IMR-90 (cell line): ENCODE data around the gene SCFD2. TPM values are rescaled to one million over a fixed set of nuclear protein-coding genes. Genes with fewer than 3 reads are reported as not detected.
A peak's percentile ranks its signal among the peaks of the same experiment; 100 is the strongest.

Source experiments
- ATAC-seq: fragments of 200-7000 bp; cut with Tn5 transposase; 2 replicates; pipeline ENCODE4 v1.9.1; 2020; ENCODE audit warnings: low read depth, mild to moderate bottlenecking, moderate library complexity
- BruUV-seq: library from RNA; stranded (reverse); fragments of 400-500 nt; replicated peaks from 2 replicates; lab custom pipeline; 2021; lab: Mats Ljungman, UMichigan
- CTCF ChIA-PET: fragments of 300-600 bp; formaldehyde crosslinking; extraction: SDS; loops from one replicate; lab custom pipeline; 2021; ENCODE audit warnings: antibody characterized with exemption; lab: Yijun Ruan, JAX
- POLR2A ChIA-PET: fragments of 300-600 bp; sonication (Branson Sonifier 250); formaldehyde crosslinking; loops from one replicate; lab custom pipeline; 2022; ENCODE audit warnings: antibody characterized with exemption; ENCODE audit not compliant: unreplicated experiment; lab: Charles Lee
- DNase-seq: peaks from one replicate; pipeline ENCODE4 v3.0.0; 2013
- H2AFZ ChIP-seq: replicated peaks from 2 replicates; pipeline ENCODE3; 2013; ENCODE audit warnings: low read length, mild to moderate bottlenecking; ENCODE audit not compliant: poor library complexity
- H2AK5ac ChIP-seq: 2 replicates; pipeline ENCODE4 v1.6.1; 2013; ENCODE audit warnings: low read depth, low read length, inconsistent platforms
- H2AK9ac ChIP-seq: replicated peaks from 2 replicates; pipeline ENCODE3; 2013; ENCODE audit warnings: mild to moderate bottlenecking, low read depth, low read length, moderate library complexity; ENCODE audit not compliant: poor library complexity
- H2BK120ac ChIP-seq: 2 replicates; pipeline ENCODE4 v1.6.1; 2013; ENCODE audit warnings: low read depth, low read length, inconsistent platforms
- H2BK15ac ChIP-seq: 3 replicates; pipeline ENCODE4 v1.6.1; 2013; ENCODE audit warnings: low read depth, low read length, inconsistent platforms
- H2BK20ac ChIP-seq: 2 replicates; pipeline ENCODE4 v1.6.1; 2013; ENCODE audit warnings: low read depth, mild to moderate bottlenecking, inconsistent platforms, low read length, moderate library complexity
- H2BK5ac ChIP-seq: 2 replicates; pipeline ENCODE4 v1.6.1; 2013; ENCODE audit warnings: mild to moderate bottlenecking, low read depth, low read length, inconsistent platforms; ENCODE audit not compliant: poor library complexity, severe bottlenecking
- H3K14ac ChIP-seq: replicated peaks from 2 replicates; pipeline ENCODE4 v1.6.1; 2013; ENCODE audit warnings: low read depth, low read length, inconsistent platforms
- H3K18ac ChIP-seq: 2 replicates; pipeline ENCODE4 v1.6.1; 2013; ENCODE audit warnings: low read depth, low read length, control low read depth
- H3K23ac ChIP-seq: 2 replicates; pipeline ENCODE4 v1.6.1; 2013; ENCODE audit warnings: low read depth, low read length, inconsistent platforms
- H3K27ac ChIP-seq: 2 replicates; pipeline ENCODE4 v1.5.1; 2013; ENCODE audit warnings: mild to moderate bottlenecking, control low read depth, low read length; ENCODE audit not compliant: insufficient read depth
- H3K27me3 ChIP-seq: 2 replicates; pipeline ENCODE4 v1.6.1; 2013; ENCODE audit warnings: low read length; ENCODE audit not compliant: control insufficient read depth, insufficient read depth
- H3K36me3 ChIP-seq: 2 replicates; pipeline ENCODE4 v1.6.1; 2013; ENCODE audit warnings: low read length, mixed read lengths; ENCODE audit not compliant: control insufficient read depth, insufficient read depth
- H3K4ac ChIP-seq: 2 replicates; pipeline ENCODE4 v1.6.1; 2013; ENCODE audit warnings: low read depth, low read length, inconsistent platforms
- H3K4me1 ChIP-seq: 2 replicates; pipeline ENCODE4 v1.6.1; 2013; ENCODE audit warnings: low read length, mixed read lengths; ENCODE audit not compliant: control insufficient read depth, insufficient read depth
- H3K4me2 ChIP-seq: 2 replicates; pipeline ENCODE4 v1.6.1; 2013; ENCODE audit warnings: low read depth, mild to moderate bottlenecking, control low read depth, low read length, moderate library complexity
- H3K4me3 ChIP-seq: 2 replicates; pipeline ENCODE4 v1.5.1; 2013; ENCODE audit warnings: low read depth, mild to moderate bottlenecking, control low read depth, low read length, moderate library complexity; ENCODE audit not compliant: insufficient read depth
- H3K56ac ChIP-seq: 2 replicates; pipeline ENCODE4 v1.6.1; 2013; ENCODE audit warnings: low read length, inconsistent platforms; ENCODE audit not compliant: insufficient read depth; ENCODE audit errors: extremely low read depth
- H3K79me1 ChIP-seq, 2 experiments: 2 replicates each; pipeline ENCODE4 v1.6.1; 2013; ENCODE audit warnings: low read length in 2 of 2, inconsistent platforms in 1 of 2, low read depth in 1 of 2
- H3K9ac ChIP-seq: 2 replicates; pipeline ENCODE4 v1.6.1; 2013; ENCODE audit warnings: low read depth, low read length, control low read depth
- H3K9me1 ChIP-seq: 2 replicates; pipeline ENCODE4 v1.6.1; 2013; ENCODE audit warnings: low read length, inconsistent platforms; ENCODE audit not compliant: insufficient read depth
- H3K9me3 ChIP-seq: 2 replicates; pipeline ENCODE4 v1.6.1; 2013; ENCODE audit warnings: low read length; ENCODE audit not compliant: control insufficient read depth, insufficient read depth
- H4K20me1 ChIP-seq: 2 replicates; pipeline ENCODE4 v1.6.1; 2013; ENCODE audit warnings: low read length, inconsistent platforms; ENCODE audit not compliant: insufficient read depth
- H4K5ac ChIP-seq: 2 replicates; pipeline ENCODE4 v1.6.1; 2013; ENCODE audit warnings: mild to moderate bottlenecking, low read depth, low read length, control low read depth
- H4K8ac ChIP-seq, 2 experiments: 2 replicates each; pipeline ENCODE4 v1.6.1; 2013; ENCODE audit warnings: low read depth in 2 of 2, low read length in 2 of 2, control low read depth in 1 of 2, inconsistent platforms in 1 of 2
- H4K91ac ChIP-seq: 2 replicates; pipeline ENCODE4 v1.6.1; 2013; ENCODE audit warnings: low read depth, low read length, inconsistent platforms; ENCODE audit not compliant: insufficient read depth
- BHLHE40 ChIP-seq: fragments of 150-350 bp; IDR thresholded peaks from 2 replicates; pipeline ENCODE4 v1.6.1; 2016; ENCODE audit warnings: mild to moderate bottlenecking, low read depth, low read length
- CEBPB ChIP-seq: IDR thresholded peaks from 2 replicates; pipeline ENCODE4 v1.6.1; 2012; ENCODE audit warnings: low read depth, low read length, improper control_type of control experiment
- CHD1 ChIP-seq: IDR thresholded peaks from 2 replicates; pipeline ENCODE4 v1.6.1; 2012; ENCODE audit warnings: low read depth, low read length, improper control_type of control experiment
- FOS ChIP-seq: fragments of 150-350 bp; IDR thresholded peaks from 2 replicates; pipeline ENCODE4 v1.6.1; 2016; ENCODE audit warnings: low read depth, low read length
- MAFK ChIP-seq: IDR thresholded peaks from 2 replicates; pipeline ENCODE4 v1.6.1; 2012; ENCODE audit warnings: low read depth, low read length, improper control_type of control experiment
- MAZ ChIP-seq: IDR thresholded peaks from 2 replicates; pipeline ENCODE4 v1.6.1; 2012; ENCODE audit warnings: low read depth, mild to moderate bottlenecking, low read length, improper control_type of control experiment, moderate library complexity, borderline replicate concordance
- MXI1 ChIP-seq: IDR thresholded peaks from 2 replicates; pipeline ENCODE4 v1.6.1; 2012; ENCODE audit warnings: low read depth, mild to moderate bottlenecking, low read length, moderate library complexity, borderline replicate concordance
- NFE2L2 ChIP-seq: fragments of 150-350 bp; IDR thresholded peaks from 2 replicates; pipeline ENCODE4 v1.6.1; 2016; ENCODE audit warnings: low read depth, mild to moderate bottlenecking, low read length
- POLR2A ChIP-seq: IDR thresholded peaks from 2 replicates; pipeline ENCODE4 v1.6.1; 2012; ENCODE audit warnings: mild to moderate bottlenecking, low read depth, low read length
- RAD21 ChIP-seq: IDR thresholded peaks from 2 replicates; pipeline ENCODE4 v1.6.1; 2012; ENCODE audit warnings: low read length, improper control_type of control experiment
- RCOR1 ChIP-seq: IDR thresholded peaks from 2 replicates; pipeline ENCODE4 v1.6.1; 2012; ENCODE audit warnings: mild to moderate bottlenecking, low read length, improper control_type of control experiment; ENCODE audit not compliant: insufficient replicate concordance
- RFX5 ChIP-seq: IDR thresholded peaks from 2 replicates; pipeline ENCODE4 v1.8.0; 2012; ENCODE audit warnings: low read depth, mild to moderate bottlenecking, low read length, moderate library complexity
- SMC3 ChIP-seq: fragments of 150-350 bp; IDR thresholded peaks from 2 replicates; pipeline ENCODE4 v1.6.1; 2016; ENCODE audit warnings: low read depth, mild to moderate bottlenecking, antibody characterized with exemption, low read length, moderate library complexity
- WGBS, 2 experiments: methylation state at CpG; one replicate each; pipeline versions ENCODE4 v1.1.5 to v1.1.7; 2013; ENCODE audit warnings: missing lambda C conversion rate in 2 of 2; ENCODE audit not compliant: insufficient read length in 1 of 2; ENCODE audit errors: extremely low coverage in 2 of 2; 5-methylcytosine and 5-hydroxymethylcytosine counted together
- dilution Hi-C: fragments of 300-500 bp; cut with HindIII; formaldehyde crosslinking; loops from one replicate; pipeline ENCODE4 v1.14.3; 2018; ENCODE audit warnings: low sequenced_read_pairs; ENCODE audit not compliant: unreplicated experiment
- in situ Hi-C: fragments of 300-500 bp; cut with MboI; formaldehyde crosslinking; loops from 3 replicates; pipeline ENCODE4 v1.14.3; 2019; ENCODE audit warnings: low sequenced_read_pairs, inconsistent platforms, mixed read lengths
- intact Hi-C: fragments of 100-400 bp; cut with micrococcal nuclease; formaldehyde crosslinking; loops from 2 replicates; pipeline ENCODE4 v1.10.0; 2022
- polyA plus RNA-seq, 3 experiments: library from polyadenylated mRNA; depleted of rRNA; stranded (reverse); fragments of >200 nt; gene quantifications; 2 replicates each; pipeline ENCODE4 v1.2.3, GENCODE V29; 2012; ENCODE audit warnings: low replicate concordance in 1 of 3
- total RNA-seq: library from RNA; depleted of rRNA; stranded (reverse); fragments of >200 nt; gene quantifications from 2 replicates; pipeline ENCODE4 v1.2.3, GENCODE V29; 2012
- TF ChIP-seq, protein P1 (sequence below): fragments of 150-350 bp; IDR thresholded peaks from 2 replicates; pipeline ENCODE4 v1.6.1; 2016; ENCODE audit warnings: low read depth, mild to moderate bottlenecking, low read length, moderate library complexity, borderline replicate concordance
- TF ChIP-seq, protein P2 (sequence below): fragments of 150-350 bp; IDR thresholded peaks from 2 replicates; pipeline ENCODE4 v1.6.1; 2017; ENCODE audit warnings: mild to moderate bottlenecking, antibody characterized with exemption, low read length, low read depth
- TF ChIP-seq, protein P3 (sequence below): conservative IDR thresholded peaks from 2 replicates; pipeline ENCODE4 v1.5.1; 2012; ENCODE audit warnings: mild to moderate bottlenecking, low read depth, low read length, improper control_type of control experiment

Gene SCFD2
- total and polyA plus RNA-seq, 2 of the 4 experiments (the other 2 are of a cell fraction): 18.9 to 62.4 TPM

DNA sequence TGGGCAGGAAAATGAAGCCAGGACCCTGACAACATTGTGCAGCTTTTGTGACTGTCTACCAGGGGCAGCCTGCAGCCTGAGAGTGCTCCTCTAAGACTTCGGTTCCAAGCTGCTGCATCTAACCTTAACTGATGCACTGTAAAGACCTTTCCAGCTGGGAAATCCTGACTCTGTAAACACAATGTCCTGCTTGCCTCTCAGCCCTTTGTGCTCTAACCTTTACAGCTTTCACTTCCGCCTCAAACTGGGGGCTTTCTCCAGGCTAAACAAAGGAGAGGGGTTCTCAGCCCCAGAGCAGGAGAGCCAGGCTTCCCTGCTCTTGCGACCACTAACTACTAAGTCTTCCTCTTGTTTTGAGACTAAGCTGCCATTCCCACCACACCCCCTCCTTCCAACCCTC lies 523.1 kb downstream of the SCFD2 start:
- intact Hi-C loops: no loop called here
- H3K18ac ChIP-seq: peak overlapping the region; percentile 50; the same call in 1 of the 2 replicates
- peak overlapping the region; percentile 27 for H3K4ac ChIP-seq
- no peak overlapping the region for H3K27ac ChIP-seq
- no peak overlapping the region for H4K8ac ChIP-seq
- ChIA-PET POLR2A (no interaction called here), CTCF (interaction anchor here (1.0 kb wide), 1 partner anchor 20 kb away, joined by 3 read pairs; no protein-coding TSS in a partner anchor)
- no peaks in the 10 kb centered on the region for H3K9me3 ChIP-seq
- H2BK15ac ChIP-seq: no peak overlapping the region
- H4K5ac ChIP-seq: peak overlapping the region; percentile 64; the same call in 1 of the 2 replicates
- dilution Hi-C loops: no loop called here
- peaks cover 19% of the 10 kb centered on the region for H3K4me1 ChIP-seq
- no peak overlapping the region for H3K56ac ChIP-seq
- H3K9me1 ChIP-seq: peaks cover 10% of the 10 kb centered on the region
- in situ Hi-C loops: no loop called here
- H4K20me1 ChIP-seq: no peaks in the 10 kb centered on the region
- TF ChIP-seq, protein P1, sequence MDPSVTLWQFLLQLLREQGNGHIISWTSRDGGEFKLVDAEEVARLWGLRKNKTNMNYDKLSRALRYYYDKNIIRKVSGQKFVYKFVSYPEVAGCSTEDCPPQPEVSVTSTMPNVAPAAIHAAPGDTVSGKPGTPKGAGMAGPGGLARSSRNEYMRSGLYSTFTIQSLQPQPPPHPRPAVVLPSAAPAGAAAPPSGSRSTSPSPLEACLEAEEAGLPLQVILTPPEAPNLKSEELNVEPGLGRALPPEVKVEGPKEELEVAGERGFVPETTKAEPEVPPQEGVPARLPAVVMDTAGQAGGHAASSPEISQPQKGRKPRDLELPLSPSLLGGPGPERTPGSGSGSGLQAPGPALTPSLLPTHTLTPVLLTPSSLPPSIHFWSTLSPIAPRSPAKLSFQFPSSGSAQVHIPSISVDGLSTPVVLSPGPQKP: no peak
- TF ChIP-seq MAZ: no peak
- TF ChIP-seq, protein P2, sequence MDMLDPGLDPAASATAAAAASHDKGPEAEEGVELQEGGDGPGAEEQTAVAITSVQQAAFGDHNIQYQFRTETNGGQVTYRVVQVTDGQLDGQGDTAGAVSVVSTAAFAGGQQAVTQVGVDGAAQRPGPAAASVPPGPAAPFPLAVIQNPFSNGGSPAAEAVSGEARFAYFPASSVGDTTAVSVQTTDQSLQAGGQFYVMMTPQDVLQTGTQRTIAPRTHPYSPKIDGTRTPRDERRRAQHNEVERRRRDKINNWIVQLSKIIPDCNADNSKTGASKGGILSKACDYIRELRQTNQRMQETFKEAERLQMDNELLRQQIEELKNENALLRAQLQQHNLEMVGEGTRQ: no peak
- TF ChIP-seq CHD1: no peak
- TF ChIP-seq, protein P3, sequence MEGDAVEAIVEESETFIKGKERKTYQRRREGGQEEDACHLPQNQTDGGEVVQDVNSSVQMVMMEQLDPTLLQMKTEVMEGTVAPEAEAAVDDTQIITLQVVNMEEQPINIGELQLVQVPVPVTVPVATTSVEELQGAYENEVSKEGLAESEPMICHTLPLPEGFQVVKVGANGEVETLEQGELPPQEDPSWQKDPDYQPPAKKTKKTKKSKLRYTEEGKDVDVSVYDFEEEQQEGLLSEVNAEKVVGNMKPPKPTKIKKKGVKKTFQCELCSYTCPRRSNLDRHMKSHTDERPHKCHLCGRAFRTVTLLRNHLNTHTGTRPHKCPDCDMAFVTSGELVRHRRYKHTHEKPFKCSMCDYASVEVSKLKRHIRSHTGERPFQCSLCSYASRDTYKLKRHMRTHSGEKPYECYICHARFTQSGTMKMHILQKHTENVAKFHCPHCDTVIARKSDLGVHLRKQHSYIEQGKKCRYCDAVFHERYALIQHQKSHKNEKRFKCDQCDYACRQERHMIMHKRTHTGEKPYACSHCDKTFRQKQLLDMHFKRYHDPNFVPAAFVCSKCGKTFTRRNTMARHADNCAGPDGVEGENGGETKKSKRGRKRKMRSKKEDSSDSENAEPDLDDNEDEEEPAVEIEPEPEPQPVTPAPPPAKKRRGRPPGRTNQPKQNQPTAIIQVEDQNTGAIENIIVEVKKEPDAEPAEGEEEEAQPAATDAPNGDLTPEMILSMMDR: no peak
- TF ChIP-seq MAFK: no peak
- no peak for TF ChIP-seq NFE2L2
- no peak for TF ChIP-seq RCOR1
- no peak for TF ChIP-seq RAD21
- no peak for TF ChIP-seq FOS
- no peak for TF ChIP-seq SMC3
- TF ChIP-seq MXI1: no peak
- TF ChIP-seq CEBPB: no peak
- no peak for TF ChIP-seq POLR2A
- no peak for TF ChIP-seq BHLHE40
- TF ChIP-seq RFX5: no peak
- no TSS peak for BruUV-seq
- no peak overlapping the region for H3K23ac ChIP-seq
- H3K79me1 ChIP-seq: no peaks in the 10 kb centered on the region
- WGBS, 2 experiments: 100% methylated on average over 1 of the region's 3 CpGs; no CpG with 5 or more reads in 1 of the 2 experiments
- H2BK120ac ChIP-seq: no peak overlapping the region
- 0 out of 2 replicates have a peak overlapping the region, but pooled peaks have one; percentile 5 for H4K91ac ChIP-seq
- H3K14ac ChIP-seq: no peak overlapping the region
- no peaks in the 10 kb centered on the region for H3K36me3 ChIP-seq
- no peak overlapping the region; the same call in 1 of the 2 replicates for H3K4me2 ChIP-seq
- H3K27me3 ChIP-seq: no peaks in the 10 kb centered on the region
- DNase-seq: no peak
- ATAC-seq: no peak
- no peak overlapping the region for H2AK9ac ChIP-seq
- no peak overlapping the region for H2BK5ac ChIP-seq
- no peak overlapping the region for H2AFZ ChIP-seq
- H2BK20ac ChIP-seq: no peak overlapping the region; the same call in 1 of the 2 replicates
- H2AK5ac ChIP-seq: no peak overlapping the region
- H3K4me3 ChIP-seq: no peak overlapping the region
- no peak overlapping the region for H3K9ac ChIP-seq
